Measurements from ENCODE around the gene ZNF283.
A peak's percentile ranks its signal among the peaks of the same experiment; 100 is the strongest.

ZNF283 gene

GRCh38 chr19:43784981-43785808 is 41.9 kb upstream of the ZNF283 start (continued):
- no peak for TF ChIP-seq ZNF148 (tag by site-specific recombination; IDR thresholded peaks at IDR 0.05; ENCODE audit: borderline replicate concordance)
- no peak for TF ChIP-seq HOXD13 (CRISPR knock-in tag; IDR thresholded peaks at IDR 0.05; ENCODE audit: borderline replicate concordance)
- no peak for TF ChIP-seq KLF10 (tag by site-specific recombination; IDR thresholded peaks at IDR 0.05)
- peak; percentile 51; the same call in 1 of the 2 replicates for TF ChIP-seq ZNF394 (tag by site-specific recombination; IDR thresholded peaks at IDR 0.05; ENCODE audit: borderline replicate concordance)
- TF ChIP-seq HOXC10 (CRISPR knock-in tag; IDR thresholded peaks at IDR 0.05), result no peak
- TF ChIP-seq ZNF24 (tag by site-specific recombination; IDR thresholded peaks at IDR 0.05), result peak; percentile 58
- peak; percentile 100 for TF ChIP-seq ZNF654 (tag by site-specific recombination; IDR thresholded peaks at IDR 0.05; ENCODE audit: low read depth)
- TF ChIP-seq ZNF174 (tag by site-specific recombination; IDR thresholded peaks at IDR 0.05), result no peak
- peak; percentile 76 for TF ChIP-seq ZEB2 (tag by site-specific recombination; IDR thresholded peaks at IDR 0.05)
- TF ChIP-seq, protein P1, sequence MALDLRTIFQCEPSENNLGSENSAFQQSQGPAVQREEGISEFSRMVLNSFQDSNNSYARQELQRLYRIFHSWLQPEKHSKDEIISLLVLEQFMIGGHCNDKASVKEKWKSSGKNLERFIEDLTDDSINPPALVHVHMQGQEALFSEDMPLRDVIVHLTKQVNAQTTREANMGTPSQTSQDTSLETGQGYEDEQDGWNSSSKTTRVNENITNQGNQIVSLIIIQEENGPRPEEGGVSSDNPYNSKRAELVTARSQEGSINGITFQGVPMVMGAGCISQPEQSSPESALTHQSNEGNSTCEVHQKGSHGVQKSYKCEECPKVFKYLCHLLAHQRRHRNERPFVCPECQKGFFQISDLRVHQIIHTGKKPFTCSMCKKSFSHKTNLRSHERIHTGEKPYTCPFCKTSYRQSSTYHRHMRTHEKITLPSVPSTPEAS (tag by site-specific recombination; IDR thresholded peaks at IDR 0.05), result no peak; the same call in 1 of the 2 replicates
- TF ChIP-seq, protein P2, sequence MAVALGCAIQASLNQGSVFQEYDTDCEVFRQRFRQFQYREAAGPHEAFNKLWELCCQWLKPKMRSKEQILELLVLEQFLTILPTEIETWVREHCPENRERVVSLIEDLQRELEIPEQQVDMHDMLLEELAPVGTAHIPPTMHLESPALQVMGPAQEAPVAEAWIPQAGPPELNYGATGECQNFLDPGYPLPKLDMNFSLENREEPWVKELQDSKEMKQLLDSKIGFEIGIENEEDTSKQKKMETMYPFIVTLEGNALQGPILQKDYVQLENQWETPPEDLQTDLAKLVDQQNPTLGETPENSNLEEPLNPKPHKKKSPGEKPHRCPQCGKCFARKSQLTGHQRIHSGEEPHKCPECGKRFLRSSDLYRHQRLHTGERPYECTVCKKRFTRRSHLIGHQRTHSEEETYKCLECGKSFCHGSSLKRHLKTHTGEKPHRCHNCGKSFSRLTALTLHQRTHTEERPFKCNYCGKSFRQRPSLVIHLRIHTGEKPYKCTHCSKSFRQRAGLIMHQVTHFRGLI (tag by site-specific recombination; IDR thresholded peaks at IDR 0.05), result no peak
- TF ChIP-seq GLIS1 (tag by site-specific recombination; IDR thresholded peaks at IDR 0.05), result no peak
- 0 out of 2 replicates have a peak, but pooled peaks have one; percentile 21 for TF ChIP-seq ZBTB11 (tag by site-specific recombination; conservative IDR thresholded peaks at IDR 0.05; ENCODE audit: low read depth)
- no peak for TF ChIP-seq ZNF610 (tag by site-specific recombination; IDR thresholded peaks at IDR 0.05; ENCODE audit: borderline replicate concordance)
- TF ChIP-seq ZNF211 (tag by site-specific recombination; IDR thresholded peaks at IDR 0.05; ENCODE audit: low read depth), result 0 out of 2 replicates have a peak, but pooled peaks have one; percentile 8
- peak; percentile 36; the same call in 1 of the 2 replicates for TF ChIP-seq ZFP69B (tag by site-specific recombination; IDR thresholded peaks at IDR 0.05)
- TF ChIP-seq ZNF138 (tag by site-specific recombination; IDR thresholded peaks at IDR 0.05; ENCODE audit: borderline replicate concordance), result no peak
- TF ChIP-seq ZXDB (tag by site-specific recombination; IDR thresholded peaks at IDR 0.05), result peak; percentile 66; the same call in 1 of the 2 replicates
- TF ChIP-seq ZNF677 (tag by site-specific recombination; IDR thresholded peaks at IDR 0.05), result peak; percentile 43; the same call in 1 of the 2 replicates
- no peak for TF ChIP-seq HOXA7 (CRISPR knock-in tag; IDR thresholded peaks at IDR 0.05; ENCODE audit: borderline replicate concordance)

All from HEK293 (cell line).